B cell (primary cell): ENCODE results near the gene MAPK8. TPM values are rescaled to one million over a fixed set of nuclear protein-coding genes. Genes with fewer than 3 reads are reported as not detected.

Experiments
- ATAC-seq: fragments of 200-7000 bp; cut with Tn5 transposase; one replicate; pipeline ENCODE4 v1.10.0; 2021; ENCODE audit warnings: low read depth, mild to moderate bottlenecking, moderate number of reproducible peaks, moderate library complexity
- CTCF ChIA-PET: fragments of 350-600 bp; sonication (Branson Sonifier 250); formaldehyde crosslinking; loops from one replicate; lab custom pipeline; 2021; ENCODE audit warnings: antibody characterized with exemption, inconsistent platforms; lab: Charles Lee
- POLR2A ChIA-PET: fragments of 350-600 bp; sonication (Branson Sonifier 250); formaldehyde crosslinking; loops from one replicate; lab custom pipeline; 2021; ENCODE audit warnings: antibody characterized with exemption; lab: Charles Lee
- DNase-seq: peaks from one replicate; pipeline ENCODE4 v3.0.0; 2013
- H2AFZ ChIP-seq: 2 replicates; pipeline ENCODE4 v1.6.1; 2012; ENCODE audit warnings: mild to moderate bottlenecking, low read depth, low read length; ENCODE audit not compliant: insufficient read depth, poor library complexity, severe bottlenecking
- H3K27ac ChIP-seq, 2 donors: 1 replicate in 1 of 2; 2 replicates in 1 of 2; pipeline ENCODE4 v1.5.1; 2012 to 2013; ENCODE audit warnings: low read length in 2 of 2, mild to moderate bottlenecking in 2 of 2, moderate library complexity in 1 of 2
- H3K27me3 ChIP-seq, 4 experiments: fragments of 200-600 bp in 1 of 4; sonication (generic) in 1 of 4; replicated peaks in 1 of 4; 1 replicate in 2 of 4; 2 replicates in 2 of 4; pipeline versions ENCODE4 v1.6.1 to v1.7.0; 2013 to 2016; ENCODE audit warnings: low read length in 3 of 4, mild to moderate bottlenecking in 2 of 4, mixed read lengths in 1 of 4, moderate library complexity in 1 of 4; ENCODE audit not compliant: insufficient read depth in 4 of 4, control insufficient read depth in 3 of 4; ENCODE audit errors: control extremely low read depth in 1 of 4
- H3K36me3 ChIP-seq, 2 experiments: replicated peaks in 1 of 2; 1 replicate in 1 of 2; 2 replicates in 1 of 2; pipeline versions ENCODE4 v1.6.1 to v1.7.1; 2013; ENCODE audit warnings: low read length in 1 of 2; ENCODE audit not compliant: insufficient read depth in 2 of 2, control insufficient read depth in 1 of 2; ENCODE audit errors: control extremely low read depth in 1 of 2, extremely low read depth in 1 of 2
- H3K4me1 ChIP-seq, 2 donors: fragments of 200-600 bp in 1 of 2; sonication (generic) in 1 of 2; 1 replicate in 1 of 2; 2 replicates in 1 of 2; pipeline versions ENCODE4 v1.5.1 to v1.6.1; 2013 to 2017; ENCODE audit warnings: low read length in 2 of 2; ENCODE audit not compliant: control insufficient read depth in 2 of 2, insufficient read depth in 2 of 2
- H3K4me2 ChIP-seq: replicated peaks from 2 replicates; pipeline ENCODE3; 2012; ENCODE audit warnings: mild to moderate bottlenecking, low read depth, low read length; ENCODE audit not compliant: poor library complexity, severe bottlenecking
- H3K4me3 ChIP-seq, 5 experiments: fragments of 200-600 bp in 1 of 5; sonication (generic) in 1 of 5; 1 replicate in 3 of 5; 2 replicates in 2 of 5; pipeline versions ENCODE4 v1.5.1 to v1.7.0; 2011 to 2016; ENCODE audit warnings: low read length in 4 of 5, mild to moderate bottlenecking in 4 of 5, low read depth in 2 of 5, control low read depth in 1 of 5, moderate library complexity in 1 of 5; ENCODE audit not compliant: insufficient read depth in 1 of 5; ENCODE audit errors: control extremely low read depth in 1 of 5, extremely low read depth in 1 of 5
- H3K79me2 ChIP-seq: fragments of 200-600 bp; sonication (generic); one replicate; pipeline ENCODE4 v1.6.0; 2016; ENCODE audit warnings: low read length; ENCODE audit not compliant: control insufficient read depth, insufficient read depth
- H3K9ac ChIP-seq: fragments of 200-600 bp; sonication (generic); 2 replicates; pipeline ENCODE4 v1.6.1; 2017; ENCODE audit warnings: mild to moderate bottlenecking, low read length, moderate library complexity
- H3K9me3 ChIP-seq, 3 donors: one replicate each; pipeline versions ENCODE4 v1.6.1 to v1.7.1; 2013; ENCODE audit warnings: low read length in 2 of 3; ENCODE audit not compliant: control insufficient read depth in 2 of 3, insufficient read depth in 1 of 3; ENCODE audit errors: control extremely low read depth in 1 of 3
- H4K20me1 ChIP-seq: 2 replicates; pipeline ENCODE4 v1.6.0; 2012; ENCODE audit warnings: mild to moderate bottlenecking, low read length; ENCODE audit not compliant: insufficient read depth, control insufficient read depth, poor library complexity, severe bottlenecking
- H3K27ac Mint-ChIP-seq: one replicate; pipeline ENCODE4 v1.8.0; 2021; ENCODE audit warnings: mixed read lengths
- H3K27me3 Mint-ChIP-seq: one replicate; pipeline ENCODE4 v1.8.0; 2021; ENCODE audit warnings: mixed read lengths
- H3K4me1 Mint-ChIP-seq: one replicate; pipeline ENCODE4 v1.8.0; 2021; ENCODE audit warnings: mixed read lengths
- H3K4me3 Mint-ChIP-seq: one replicate; pipeline ENCODE4 v1.8.0; 2021; ENCODE audit warnings: mixed read lengths
- H3K9me3 Mint-ChIP-seq: one replicate; pipeline ENCODE4 v1.8.0; 2022; ENCODE audit warnings: mixed read lengths; ENCODE audit not compliant: insufficient read depth
- EZH2 ChIP-seq: IDR thresholded peaks from 2 replicates; pipeline ENCODE4 v1.6.1; 2012; ENCODE audit warnings: borderline replicate concordance, low read depth, mild to moderate bottlenecking, moderate library complexity, low read length; ENCODE audit not compliant: insufficient read depth, poor library complexity, severe bottlenecking
- WGBS: methylation state at CpG from one replicate; pipeline ENCODE4 v1.1.5; 2013; ENCODE audit warnings: missing lambda C conversion rate; ENCODE audit not compliant: insufficient coverage; 5-methylcytosine and 5-hydroxymethylcytosine counted together
- intact Hi-C: fragments of 100-400 bp; cut with micrococcal nuclease; formaldehyde crosslinking; loops from one replicate; pipeline ENCODE4 v1.10.0; 2022
- polyA plus RNA-seq: library from polyadenylated mRNA; depleted of rRNA; stranded (reverse); fragments of >200 nt; gene quantifications from 2 replicates; pipeline ENCODE4 v1.2.3, GENCODE V29; 2012
- total RNA-seq, 2 donors: library from RNA; stranded (reverse); fragments of 120-200 nt in 1 of 2; gene quantifications; 1 replicate in 1 of 2; 2 replicates in 1 of 2; pipeline versions ENCODE4 v1.2.3 to v1.2.4, GENCODE V29; 2013 to 2022
- TF ChIP-seq, protein P1 (sequence below): fragments of 200-600 bp; IDR thresholded peaks from one replicate; pipeline ENCODE4 v1.8.0; 2022; ENCODE audit warnings: antibody characterized with exemption, mild to moderate bottlenecking

Gene MAPK8
- total and polyA plus RNA-seq, 2 donors (not counting 1 experiment from before 2014, with no cell fraction given): 13.7 to 40.0 TPM

DNA sequence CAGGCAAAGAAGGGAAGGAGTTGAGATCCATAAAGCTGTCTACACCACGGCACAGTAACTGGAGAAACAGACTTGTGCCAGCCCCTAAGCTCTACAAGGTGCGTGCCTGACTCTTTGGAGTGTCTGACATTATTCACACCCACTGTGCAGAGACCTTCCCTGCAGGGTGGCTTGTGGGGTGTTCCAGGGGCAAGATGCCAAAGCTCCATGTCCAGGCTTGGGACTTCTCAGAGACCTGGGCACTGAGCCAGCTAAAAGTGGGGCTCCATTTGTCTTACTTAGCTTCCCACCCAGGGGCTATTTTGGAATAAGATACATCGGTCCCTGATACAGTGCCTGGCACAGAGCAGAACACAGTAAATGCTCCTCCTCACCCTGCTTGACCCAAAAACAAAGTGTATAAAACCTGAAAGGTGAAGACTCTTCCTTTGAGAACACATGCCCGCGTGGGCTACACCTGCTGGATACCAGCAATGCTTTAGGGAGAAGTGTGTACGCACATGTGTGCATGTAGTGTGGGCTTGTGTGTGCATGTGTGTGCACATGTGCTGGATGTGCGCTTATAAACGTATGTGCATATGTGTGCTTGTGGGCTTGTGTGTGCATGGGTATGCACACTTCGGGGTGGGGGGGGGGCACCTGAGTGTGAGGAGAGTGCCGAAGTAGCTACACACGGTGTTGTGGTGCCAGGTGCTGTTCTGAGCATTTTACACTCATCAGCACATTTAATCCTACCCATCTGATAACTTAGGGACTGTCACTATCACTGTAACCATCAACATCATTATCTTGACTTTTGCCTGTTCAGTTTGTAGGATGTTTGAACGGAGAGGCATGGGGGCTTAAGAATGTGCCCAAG is 155.4 kb downstream of the MAPK8 start:
- Histone ChIP-seq H3K79me2 (no peaks in the 10 kb centered on the region), H3K27ac (no peak overlapping the region), H3K9me3 (peaks cover 0 to 4% (median 0%) of the 10 kb centered on the region in 3 donors), H3K9ac (no peak overlapping the region), H3K4me1 (peaks cover 5 to 7% of the 10 kb centered on the region in 2 donors), H2AFZ (no peak overlapping the region), H3K36me3 (no peaks in the 10 kb centered on the region), H3K27me3 (peaks cover 0 to 3% (median 0%) of the 10 kb centered on the region in 4 experiments), H4K20me1 (no peaks in the 10 kb centered on the region), H3K4me3 (no peak overlapping the region), H3K4me2 (no peak overlapping the region)
- peaks cover 3% of the 10 kb centered on the region for H3K4me1 Mint-ChIP-seq
- H3K4me3 Mint-ChIP-seq: no peak overlapping the region
- ChIA-PET CTCF (no interaction called here), POLR2A (no interaction called here)
- intact Hi-C loops: no loop called here
- WGBS: 88% methylated on average over 8 of the region's 12 CpGs
- ATAC-seq (no peak), DNase-seq (no peak)
- no peaks in the 10 kb centered on the region for H3K27me3 Mint-ChIP-seq
- no peak overlapping the region for H3K27ac Mint-ChIP-seq
- no peak for TF ChIP-seq EZH2
- TF ChIP-seq, protein P1, sequence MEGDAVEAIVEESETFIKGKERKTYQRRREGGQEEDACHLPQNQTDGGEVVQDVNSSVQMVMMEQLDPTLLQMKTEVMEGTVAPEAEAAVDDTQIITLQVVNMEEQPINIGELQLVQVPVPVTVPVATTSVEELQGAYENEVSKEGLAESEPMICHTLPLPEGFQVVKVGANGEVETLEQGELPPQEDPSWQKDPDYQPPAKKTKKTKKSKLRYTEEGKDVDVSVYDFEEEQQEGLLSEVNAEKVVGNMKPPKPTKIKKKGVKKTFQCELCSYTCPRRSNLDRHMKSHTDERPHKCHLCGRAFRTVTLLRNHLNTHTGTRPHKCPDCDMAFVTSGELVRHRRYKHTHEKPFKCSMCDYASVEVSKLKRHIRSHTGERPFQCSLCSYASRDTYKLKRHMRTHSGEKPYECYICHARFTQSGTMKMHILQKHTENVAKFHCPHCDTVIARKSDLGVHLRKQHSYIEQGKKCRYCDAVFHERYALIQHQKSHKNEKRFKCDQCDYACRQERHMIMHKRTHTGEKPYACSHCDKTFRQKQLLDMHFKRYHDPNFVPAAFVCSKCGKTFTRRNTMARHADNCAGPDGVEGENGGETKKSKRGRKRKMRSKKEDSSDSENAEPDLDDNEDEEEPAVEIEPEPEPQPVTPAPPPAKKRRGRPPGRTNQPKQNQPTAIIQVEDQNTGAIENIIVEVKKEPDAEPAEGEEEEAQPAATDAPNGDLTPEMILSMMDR: no peak
- no peaks in the 10 kb centered on the region for H3K9me3 Mint-ChIP-seq

GRCh38 chr10:48462482-48463020 is 156.1 kb downstream of the MAPK8 start:
- 86% methylated on average over 5 of the region's 5 CpGs for WGBS
- ATAC-seq: no peak
- H3K4me2 ChIP-seq: no peak overlapping the region
- Mint-ChIP-seq H3K27me3 (no peaks in the 10 kb centered on the region), H3K9me3 (no peaks in the 10 kb centered on the region), H3K4me3 (no peak overlapping the region), H3K27ac (no peak overlapping the region), H3K4me1 (no peaks in the 10 kb centered on the region)
- H3K27me3 ChIP-seq: peaks cover 0 to 1% (median 0%) of the 10 kb centered on the region in 4 experiments
- no peak overlapping the region for H3K4me3 ChIP-seq
- H4K20me1 ChIP-seq: no peaks in the 10 kb centered on the region
- no peaks in the 10 kb centered on the region for H3K4me1 ChIP-seq
- no peak for DNase-seq
- H3K27ac ChIP-seq: no peak overlapping the region
- intact Hi-C loops: no loop called here
- peaks cover 0 to 4% (median 0%) of the 10 kb centered on the region in 3 donors for H3K9me3 ChIP-seq
- H3K9ac ChIP-seq: no peak overlapping the region
- H3K36me3 ChIP-seq: no peaks in the 10 kb centered on the region
- ChIA-PET POLR2A (no interaction called here), CTCF (no interaction called here)
- H2AFZ ChIP-seq: no peak overlapping the region
- TF ChIP-seq, protein P1: no peak
- no peak for TF ChIP-seq EZH2
- H3K79me2 ChIP-seq: no peaks in the 10 kb centered on the region
